Neural cell (in vitro differentiated cells): ENCODE data around the gene IGIP. TPM values are rescaled to one million over a fixed set of nuclear protein-coding genes. Genes with fewer than 3 reads are reported as not detected.

Source experiments
- H2AFZ ChIP-seq: fragments of 200-600, 300-800 bp; sonication (generic), shearing (Covaris generic); 2 replicates; pipeline ENCODE4 v1.6.0; 2014; ENCODE audit warnings: low read depth, mild to moderate bottlenecking, antibody characterized with exemption, low read length, moderate library complexity
- H3F3A ChIP-seq: fragments of 200-600 bp; shearing (Covaris generic); 2 replicates; pipeline ENCODE4 v1.6.1; 2016; ENCODE audit warnings: mild to moderate bottlenecking, moderate library complexity, mixed read lengths, antibody characterized with exemption, low read length; ENCODE audit not compliant: insufficient read depth, poor library complexity, severe bottlenecking
- H3K27ac ChIP-seq: fragments of 200-600, 300-800 bp; sonication (generic), shearing (Covaris generic); 2 replicates; pipeline ENCODE4 v1.5.1; 2014; ENCODE audit warnings: mild to moderate bottlenecking, low read length, moderate library complexity
- H3K27me3 ChIP-seq: fragments of 300-800, 200-600 bp; sonication (generic), shearing (Covaris generic); 2 replicates; pipeline ENCODE4 v1.6.0; 2014; ENCODE audit warnings: mild to moderate bottlenecking, low read depth, low read length, moderate library complexity; ENCODE audit not compliant: insufficient read depth
- H3K36me3 ChIP-seq: fragments of 300-800, 200-600 bp; sonication (generic), shearing (Covaris generic); 2 replicates; pipeline ENCODE4 v1.5.1; 2014; ENCODE audit warnings: mild to moderate bottlenecking, antibody characterized with exemption, low read length, moderate library complexity; ENCODE audit not compliant: insufficient read depth
- H3K4me2 ChIP-seq: fragments of 300-800, 200-600 bp; sonication (generic), shearing (Covaris generic); 2 replicates; pipeline ENCODE4 v1.6.0; 2014; ENCODE audit warnings: mild to moderate bottlenecking, low read length
- H3K4me3 ChIP-seq: fragments of 300-800, 200-600 bp; sonication (generic), shearing (Covaris generic); 2 replicates; pipeline ENCODE4 v1.5.1; 2014; ENCODE audit warnings: mild to moderate bottlenecking, low read length, moderate library complexity
- H3K79me2 ChIP-seq: fragments of 200-600 bp; shearing (Covaris generic); replicated peaks from 2 replicates; pipeline ENCODE4 v1.6.0; 2014; ENCODE audit warnings: mild to moderate bottlenecking, low read length, moderate library complexity; ENCODE audit not compliant: insufficient read depth
- H3K9ac ChIP-seq: fragments of 300-800, 200-600 bp; sonication (generic), shearing (Covaris generic); 2 replicates; pipeline ENCODE4 v1.6.1; 2016; ENCODE audit warnings: mild to moderate bottlenecking, low read length, mixed read lengths
- H3K9me2 ChIP-seq: fragments of 200-600 bp; shearing (Covaris generic); 2 replicates; pipeline ENCODE4 v1.6.1; 2016; ENCODE audit warnings: mild to moderate bottlenecking, low read length, mixed read lengths; ENCODE audit not compliant: insufficient read depth
- H3K9me3 ChIP-seq: fragments of 200-600, 300-800 bp; sonication (generic), shearing (Covaris generic); 2 replicates; pipeline ENCODE4 v1.6.1; 2016; ENCODE audit warnings: mild to moderate bottlenecking, mixed run types, low read length, moderate library complexity, mixed read lengths
- H4K20me1 ChIP-seq: fragments of 200-600 bp; shearing (Covaris generic); 2 replicates; pipeline ENCODE4 v1.6.1; 2016; ENCODE audit warnings: mild to moderate bottlenecking, mixed run types; ENCODE audit not compliant: insufficient read depth
- CTCF ChIP-seq: fragments of 450-650 bp; IDR thresholded peaks from 2 replicates; pipeline ENCODE4 v1.5.1; 2014; ENCODE audit warnings: antibody characterized with exemption, mild to moderate bottlenecking, moderate library complexity; ENCODE audit not compliant: poor library complexity, severe bottlenecking
- EP300 ChIP-seq: fragments of 450-650 bp; conservative IDR thresholded peaks from 2 replicates; pipeline ENCODE4 v1.6.1; 2014; ENCODE audit warnings: antibody characterized with exemption, mild to moderate bottlenecking, moderate library complexity; ENCODE audit not compliant: poor library complexity, severe bottlenecking
- EZH2 ChIP-seq: fragments of 200-600, 300-800 bp; shearing (Covaris generic), sonication (generic); IDR thresholded peaks from 2 replicates; pipeline ENCODE4 v1.6.1; 2014; ENCODE audit warnings: antibody characterized with exemption, low read length, borderline replicate concordance, mild to moderate bottlenecking; ENCODE audit not compliant: insufficient read depth, poor library complexity, severe bottlenecking
- MXI1 ChIP-seq: fragments of 450-650 bp; conservative IDR thresholded peaks from 2 replicates; pipeline ENCODE4 v1.6.1; 2014; ENCODE audit warnings: antibody characterized with exemption, mild to moderate bottlenecking; ENCODE audit not compliant: poor library complexity, severe bottlenecking
- POLR2AphosphoS5 ChIP-seq: IDR thresholded peaks from 2 replicates; pipeline ENCODE4 v1.6.1; 2012
- RAD21 ChIP-seq: fragments of 450-650 bp; conservative IDR thresholded peaks from 2 replicates; pipeline ENCODE4 v1.6.1; 2014; ENCODE audit warnings: antibody characterized with exemption, mild to moderate bottlenecking, moderate library complexity
- SMC3 ChIP-seq: fragments of 450-650 bp; conservative IDR thresholded peaks from 2 replicates; pipeline ENCODE4 v1.6.1; 2014; ENCODE audit warnings: antibody characterized with exemption, mild to moderate bottlenecking, moderate library complexity; ENCODE audit not compliant: poor library complexity
- TAF1 ChIP-seq: IDR thresholded peaks from 2 replicates; pipeline ENCODE4 v1.6.1; 2012; ENCODE audit warnings: low read depth
- polyA plus RNA-seq: library from polyadenylated mRNA; depleted of rRNA; stranded (reverse); fragments of >200 nt; gene quantifications from 2 replicates; pipeline ENCODE4 v1.2.3, GENCODE V29; 2014
- TF ChIP-seq, protein P1 (sequence below): IDR thresholded peaks from 2 replicates; pipeline ENCODE4 v1.6.1; 2012; ENCODE audit warnings: borderline replicate concordance

Gene IGIP
- polyA plus RNA-seq, 1 donor from 2014 or later, result 4.4 TPM

DNA sequence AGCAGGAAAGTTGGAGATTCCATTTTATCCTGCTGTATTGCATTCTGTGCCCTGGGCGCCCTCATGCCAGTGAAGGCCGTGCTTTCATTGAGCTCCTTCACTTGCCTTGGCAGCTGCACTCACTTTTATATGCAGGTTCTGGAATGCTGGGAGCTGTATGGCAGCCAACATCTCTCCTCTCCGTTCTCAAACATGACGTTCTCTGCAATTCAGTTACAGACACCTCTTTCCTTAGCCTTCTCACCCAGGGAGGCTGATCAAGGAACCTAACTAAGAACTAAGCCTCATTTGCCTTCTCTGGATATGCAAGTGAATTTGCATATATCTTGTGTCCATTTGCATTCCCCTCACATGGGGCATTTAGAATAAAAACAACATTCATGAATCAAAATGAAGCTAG, 41.2 kb upstream of the IGIP start:
- no peak for TF ChIP-seq EP300
- no peak for TF ChIP-seq SMC3
- TF ChIP-seq POLR2AphosphoS5, result no peak
- no peak for TF ChIP-seq RAD21
- TF ChIP-seq TAF1, result no peak
- no peak for TF ChIP-seq CTCF
- no peak for TF ChIP-seq MXI1
- TF ChIP-seq, protein P1, sequence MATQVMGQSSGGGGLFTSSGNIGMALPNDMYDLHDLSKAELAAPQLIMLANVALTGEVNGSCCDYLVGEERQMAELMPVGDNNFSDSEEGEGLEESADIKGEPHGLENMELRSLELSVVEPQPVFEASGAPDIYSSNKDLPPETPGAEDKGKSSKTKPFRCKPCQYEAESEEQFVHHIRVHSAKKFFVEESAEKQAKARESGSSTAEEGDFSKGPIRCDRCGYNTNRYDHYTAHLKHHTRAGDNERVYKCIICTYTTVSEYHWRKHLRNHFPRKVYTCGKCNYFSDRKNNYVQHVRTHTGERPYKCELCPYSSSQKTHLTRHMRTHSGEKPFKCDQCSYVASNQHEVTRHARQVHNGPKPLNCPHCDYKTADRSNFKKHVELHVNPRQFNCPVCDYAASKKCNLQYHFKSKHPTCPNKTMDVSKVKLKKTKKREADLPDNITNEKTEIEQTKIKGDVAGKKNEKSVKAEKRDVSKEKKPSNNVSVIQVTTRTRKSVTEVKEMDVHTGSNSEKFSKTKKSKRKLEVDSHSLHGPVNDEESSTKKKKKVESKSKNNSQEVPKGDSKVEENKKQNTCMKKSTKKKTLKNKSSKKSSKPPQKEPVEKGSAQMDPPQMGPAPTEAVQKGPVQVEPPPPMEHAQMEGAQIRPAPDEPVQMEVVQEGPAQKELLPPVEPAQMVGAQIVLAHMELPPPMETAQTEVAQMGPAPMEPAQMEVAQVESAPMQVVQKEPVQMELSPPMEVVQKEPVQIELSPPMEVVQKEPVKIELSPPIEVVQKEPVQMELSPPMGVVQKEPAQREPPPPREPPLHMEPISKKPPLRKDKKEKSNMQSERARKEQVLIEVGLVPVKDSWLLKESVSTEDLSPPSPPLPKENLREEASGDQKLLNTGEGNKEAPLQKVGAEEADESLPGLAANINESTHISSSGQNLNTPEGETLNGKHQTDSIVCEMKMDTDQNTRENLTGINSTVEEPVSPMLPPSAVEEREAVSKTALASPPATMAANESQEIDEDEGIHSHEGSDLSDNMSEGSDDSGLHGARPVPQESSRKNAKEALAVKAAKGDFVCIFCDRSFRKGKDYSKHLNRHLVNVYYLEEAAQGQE, result no peak
- no peak for TF ChIP-seq EZH2
- Histone ChIP-seq H2AFZ (no peak overlapping the region), H3K79me2 (no peaks in the 10 kb centered on the region), H3K27ac (no peak overlapping the region), H3K9ac (no peak overlapping the region), H3K36me3 (no peaks in the 10 kb centered on the region), H3F3A (no peaks in the 10 kb centered on the region), H3K27me3 (peaks cover 7% of the 10 kb centered on the region), H3K9me3 (no peaks in the 10 kb centered on the region), H4K20me1 (no peaks in the 10 kb centered on the region), H3K4me2 (no peak overlapping the region), H3K9me2 (no peaks in the 10 kb centered on the region), H3K4me3 (no peak overlapping the region)

- Histone ChIP-seq H3K27ac (no peak overlapping the region), H3K27me3 (peaks cover 5% of the 10 kb centered on the region), H3K9me3 (peaks cover 8% of the 10 kb centered on the region), H2AFZ (no peak overlapping the region), H3K9ac (no peak overlapping the region), H3F3A (no peaks in the 10 kb centered on the region), H3K4me3 (no peak overlapping the region), H3K4me2 (no peak overlapping the region), H3K9me2 (no peaks in the 10 kb centered on the region), H3K36me3 (no peaks in the 10 kb centered on the region), H4K20me1 (no peaks in the 10 kb centered on the region), H3K79me2 (no peaks in the 10 kb centered on the region)
- no peak for TF ChIP-seq EP300
- TF ChIP-seq, protein P1, result no peak
- no peak for TF ChIP-seq SMC3
- TF ChIP-seq CTCF, result no peak
- no peak for TF ChIP-seq MXI1
- no peak for TF ChIP-seq POLR2AphosphoS5
- no peak for TF ChIP-seq TAF1
- no peak for TF ChIP-seq EZH2
- no peak for TF ChIP-seq RAD21
Observed at GRCh38 chr5:140090251-140090650, 35.5 kb upstream of the IGIP start.
